HepG2 (cell line): Measurements from ENCODE around the gene ATP6V1F. TPM values are rescaled to one million over a fixed set of nuclear protein-coding genes. Genes with fewer than 3 reads are reported as not detected.

ENCODE experiments used
- CTCF ChIP-seq: sonication (generic); formaldehyde crosslinking; IDR thresholded peaks from 2 replicates; pipeline ENCODE4 v1.5.0; 2020; ENCODE audit warnings: mild to moderate bottlenecking, missing genetic modification reagents, moderate library complexity
- GABPB1 ChIP-seq: IDR thresholded peaks from 2 replicates; pipeline ENCODE4 v1.6.1; 2016; ENCODE audit warnings: mild to moderate bottlenecking, missing genetic modification reagents, moderate library complexity, missing compliant biosample characterization
- HBP1 ChIP-seq: IDR thresholded peaks from 2 replicates; pipeline ENCODE4 v1.6.1; 2016; ENCODE audit warnings: low read depth, control low read depth
- LCORL ChIP-seq, 2 experiments: fragments of 450-650 bp in 1 of 2; sonication (generic) in 1 of 2; formaldehyde crosslinking in 1 of 2; IDR thresholded peaks; 2 replicates each; pipeline versions ENCODE4 v1.5.0 to v1.6.1; 2017 to 2020; ENCODE audit warnings: antibody characterized with exemption in 1 of 2, missing genetic modification reagents in 1 of 2
- MBD4 ChIP-seq: IDR thresholded peaks from 2 replicates; pipeline ENCODE4 v1.6.1; 2012; ENCODE audit warnings: low read length, inconsistent platforms, borderline replicate concordance
- MIXL1 ChIP-seq: IDR thresholded peaks from 2 replicates; pipeline ENCODE4 v1.6.1; 2016
- POLR2AphosphoS5 ChIP-seq: IDR thresholded peaks from 2 replicates; pipeline ENCODE4 v1.6.1; 2012; ENCODE audit warnings: low read depth, low read length
- POLR2G ChIP-seq: fragments of 200-400 bp; formaldehyde crosslinking; IDR thresholded peaks from 2 replicates; pipeline ENCODE4 v1.6.1; 2018; ENCODE audit warnings: mild to moderate bottlenecking, low read depth, low read length, moderate library complexity
- SAFB2 ChIP-seq: sonication (generic); formaldehyde crosslinking; IDR thresholded peaks from 2 replicates; pipeline ENCODE4 v1.5.1; 2020; ENCODE audit warnings: missing genetic modification reagents, low read depth, mild to moderate bottlenecking, borderline replicate concordance
- SRSF1 ChIP-seq: fragments of 200-400 bp; formaldehyde crosslinking; optimal IDR thresholded peaks from 2 replicates; pipeline ENCODE3; 2017; ENCODE audit warnings: mild to moderate bottlenecking, low read depth, low read length, moderate library complexity
- SSRP1 ChIP-seq: IDR thresholded peaks from 2 replicates; pipeline ENCODE4 v1.6.1; 2016; ENCODE audit warnings: control low read depth
- STAG1 ChIP-seq: sonication (generic); formaldehyde crosslinking; IDR thresholded peaks from 2 replicates; pipeline ENCODE4 v1.4.0; 2020; ENCODE audit warnings: missing genetic modification reagents
- YEATS4 ChIP-seq: sonication (generic); formaldehyde crosslinking; IDR thresholded peaks from 2 replicates; pipeline ENCODE4 v1.4.0; 2020; ENCODE audit warnings: missing genetic modification reagents, borderline replicate concordance
- ZFAT ChIP-seq: sonication (generic); formaldehyde crosslinking; conservative IDR thresholded peaks from 2 replicates; pipeline ENCODE4 v1.8.1; 2023; ENCODE audit warnings: missing genetic modification reagents, inconsistent platforms
- ZFY ChIP-seq: sonication (generic); formaldehyde crosslinking; IDR thresholded peaks from 2 replicates; pipeline ENCODE4 v1.4.0; 2020; ENCODE audit warnings: missing genetic modification reagents
- ZNF232 ChIP-seq: sonication (generic); formaldehyde crosslinking; IDR thresholded peaks from 2 replicates; pipeline ENCODE4 v1.4.0; 2020; ENCODE audit warnings: missing genetic modification reagents, borderline replicate concordance
- ZNF607 ChIP-seq: sonication (generic); formaldehyde crosslinking; IDR thresholded peaks from 2 replicates; pipeline ENCODE4 v1.5.1; 2020; ENCODE audit warnings: missing genetic modification reagents, mild to moderate bottlenecking, borderline replicate concordance
- ZNF674 ChIP-seq: sonication (generic); formaldehyde crosslinking; IDR thresholded peaks from 2 replicates; pipeline ENCODE4 v1.5.0; 2020; ENCODE audit warnings: low read depth, mild to moderate bottlenecking, missing genetic modification reagents
- ZNF780A ChIP-seq: sonication (generic); formaldehyde crosslinking; IDR thresholded peaks from 2 replicates; pipeline ENCODE4 v1.8.0; 2022; ENCODE audit warnings: mild to moderate bottlenecking, missing genetic modification reagents, moderate library complexity
- polyA plus RNA-seq, 8 experiments: library from polyadenylated mRNA; depleted of rRNA in 3 of 8; stranded (reverse) in 7 of 8; unstranded in 1 of 8; fragments of >200 nt; fragmentation: Illumina TruSeq in 4 of 8; extraction: Trizol in 4 of 8; gene quantifications; 2 replicates each; pipeline versions ENCODE4 v1.2.1 to v1.2.3, GENCODE V29; 2011 to 2016; ENCODE audit warnings: low read depth in 4 of 8, missing spikeins in 1 of 8, mixed read lengths in 1 of 8; ENCODE audit not compliant: insufficient read depth in 1 of 8
- total RNA-seq, 5 experiments: library from RNA; depleted of rRNA; stranded (reverse); fragments of >200 nt; fragmentation: Illumina TruSeq; extraction: Trizol; gene quantifications; 2 replicates each; pipeline ENCODE4 v1.2.3, GENCODE V29; 2016; ENCODE audit warnings: low read depth in 1 of 5
- TF ChIP-seq, protein P1 (sequence below): sonication (generic); formaldehyde crosslinking; IDR thresholded peaks from 2 replicates; pipeline ENCODE4 v1.4.0; 2020; ENCODE audit warnings: missing genetic modification reagents, borderline replicate concordance
- TF ChIP-seq, protein P2 (sequence below): sonication (generic); formaldehyde crosslinking; IDR thresholded peaks from 2 replicates; pipeline ENCODE4 v1.8.1; 2023; ENCODE audit warnings: mild to moderate bottlenecking, missing genetic modification reagents

Gene ATP6V1F
- total and polyA plus RNA-seq, 2 of the 13 experiments (the other 11 are each of a cell fraction or from before 2014, with no cell fraction given), result 87.2 to 132 TPM

DNA sequence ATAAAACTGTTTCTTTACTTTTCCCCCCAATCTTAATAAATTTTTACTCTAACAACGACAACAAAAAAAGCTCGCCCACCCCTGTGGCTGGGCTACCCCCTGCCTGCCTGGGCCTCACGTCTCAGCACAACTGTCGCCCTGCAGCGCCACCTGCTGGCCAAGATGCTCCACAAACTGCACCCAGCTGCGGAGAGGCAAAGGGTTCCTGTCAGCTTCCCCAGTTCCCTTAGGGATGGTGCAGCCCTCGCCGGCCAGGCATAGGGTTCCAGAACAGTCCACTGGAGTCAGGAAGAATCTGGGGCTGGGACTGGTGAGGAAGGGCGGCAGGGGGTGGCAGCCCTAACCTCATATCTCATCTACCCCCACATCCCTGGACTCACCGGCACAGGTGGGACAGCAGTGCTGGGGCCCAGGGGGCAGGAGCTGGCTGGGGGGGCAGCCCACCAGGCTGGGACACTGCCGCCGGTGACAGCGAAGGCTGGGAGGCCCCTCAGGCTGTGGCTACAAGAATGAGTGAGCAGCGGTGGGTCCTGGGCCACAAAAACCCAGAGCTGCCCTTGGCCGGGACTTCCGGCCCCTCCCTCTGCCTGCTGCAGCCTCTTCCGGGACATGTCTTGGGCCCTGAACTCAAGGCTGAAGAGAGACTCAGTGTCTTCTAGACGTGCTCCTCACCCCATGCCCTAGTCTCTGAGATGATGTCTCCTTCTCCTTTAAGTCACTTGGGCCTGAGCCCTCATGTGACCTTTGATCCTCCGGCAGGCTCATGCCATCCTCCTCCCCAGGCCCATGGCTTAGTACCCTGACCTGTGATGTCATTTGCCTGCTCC is 21.2 kb downstream of the ATP6V1F start (continued):
- TF ChIP-seq SAFB2 (CRISPR knock-in tag) (peak; percentile 40; the same call in 1 of the 2 replicates), ZNF607 (CRISPR knock-in tag) (peak; percentile 54; the same call in 1 of the 2 replicates), LCORL (IDR thresholded peaks at IDR 0.05) (no peak), LCORL (CRISPR knock-in tag; IDR thresholded peaks at IDR 0.05) (0 out of 2 replicates have a peak, but pooled peaks have one; percentile 32), MBD4 (no peak), ZNF232 (CRISPR knock-in tag) (0 out of 2 replicates have a peak, but pooled peaks have one; percentile 27), POLR2AphosphoS5 (peak; percentile 61), ZFAT (CRISPR knock-in tag) (no peak), ZNF674 (CRISPR knock-in tag) (no peak), STAG1 (CRISPR knock-in tag) (peak; percentile 76), ZFY (peak; percentile 78), GABPB1 (CRISPR knock-in tag) (peak; percentile 92), ZNF780A (CRISPR knock-in tag) (no peak), SRSF1 (peak; percentile 65), HBP1 (CRISPR knock-in tag) (0 out of 2 replicates have a peak, but pooled peaks have one; percentile 62), CTCF (peak; percentile 96), YEATS4 (CRISPR knock-in tag) (peak; percentile 39; the same call in 1 of the 2 replicates), SSRP1 (CRISPR knock-in tag) (0 out of 2 replicates have a peak, but pooled peaks have one; percentile 39), MIXL1 (CRISPR knock-in tag) (0 out of 2 replicates have a peak, but pooled peaks have one; percentile 17), POLR2G (peak; percentile 60; the same call in 1 of the 2 replicates)
- TF ChIP-seq, protein P1, sequence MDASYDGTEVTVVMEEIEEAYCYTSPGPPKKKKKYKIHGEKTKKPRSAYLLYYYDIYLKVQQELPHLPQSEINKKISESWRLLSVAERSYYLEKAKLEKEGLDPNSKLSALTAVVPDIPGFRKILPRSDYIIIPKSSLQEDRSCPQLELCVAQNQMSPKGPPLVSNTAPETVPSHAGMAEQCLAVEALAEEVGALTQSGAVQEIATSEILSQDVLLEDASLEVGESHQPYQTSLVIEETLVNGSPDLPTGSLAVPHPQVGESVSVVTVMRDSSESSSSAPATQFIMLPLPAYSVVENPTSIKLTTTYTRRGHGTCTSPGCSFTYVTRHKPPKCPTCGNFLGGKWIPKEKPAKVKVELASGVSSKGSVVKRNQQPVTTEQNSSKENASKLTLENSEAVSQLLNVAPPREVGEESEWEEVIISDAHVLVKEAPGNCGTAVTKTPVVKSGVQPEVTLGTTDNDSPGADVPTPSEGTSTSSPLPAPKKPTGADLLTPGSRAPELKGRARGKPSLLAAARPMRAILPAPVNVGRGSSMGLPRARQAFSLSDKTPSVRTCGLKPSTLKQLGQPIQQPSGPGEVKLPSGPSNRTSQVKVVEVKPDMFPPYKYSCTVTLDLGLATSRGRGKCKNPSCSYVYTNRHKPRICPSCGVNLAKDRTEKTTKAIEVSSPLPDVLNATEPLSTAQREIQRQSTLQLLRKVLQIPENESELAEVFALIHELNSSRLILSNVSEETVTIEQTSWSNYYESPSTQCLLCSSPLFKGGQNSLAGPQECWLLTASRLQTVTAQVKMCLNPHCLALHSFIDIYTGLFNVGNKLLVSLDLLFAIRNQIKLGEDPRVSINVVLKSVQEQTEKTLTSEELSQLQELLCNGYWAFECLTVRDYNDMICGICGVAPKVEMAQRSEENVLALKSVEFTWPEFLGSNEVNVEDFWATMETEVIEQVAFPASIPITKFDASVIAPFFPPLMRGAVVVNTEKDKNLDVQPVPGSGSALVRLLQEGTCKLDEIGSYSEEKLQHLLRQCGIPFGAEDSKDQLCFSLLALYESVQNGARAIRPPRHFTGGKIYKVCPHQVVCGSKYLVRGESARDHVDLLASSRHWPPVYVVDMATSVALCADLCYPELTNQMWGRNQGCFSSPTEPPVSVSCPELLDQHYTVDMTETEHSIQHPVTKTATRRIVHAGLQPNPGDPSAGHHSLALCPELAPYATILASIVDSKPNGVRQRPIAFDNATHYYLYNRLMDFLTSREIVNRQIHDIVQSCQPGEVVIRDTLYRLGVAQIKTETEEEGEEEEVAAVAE (CRISPR knock-in tag), result 0 out of 2 replicates have a peak, but pooled peaks have one; percentile 28
- TF ChIP-seq, protein P2, sequence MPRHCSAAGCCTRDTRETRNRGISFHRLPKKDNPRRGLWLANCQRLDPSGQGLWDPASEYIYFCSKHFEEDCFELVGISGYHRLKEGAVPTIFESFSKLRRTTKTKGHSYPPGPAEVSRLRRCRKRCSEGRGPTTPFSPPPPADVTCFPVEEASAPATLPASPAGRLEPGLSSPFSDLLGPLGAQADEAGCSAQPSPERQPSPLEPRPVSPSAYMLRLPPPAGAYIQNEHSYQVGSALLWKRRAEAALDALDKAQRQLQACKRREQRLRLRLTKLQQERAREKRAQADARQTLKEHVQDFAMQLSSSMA, result no peak
